Loucy (cell line): Measurements from ENCODE around the gene KRT35.

Source experiments
- H2AFZ ChIP-seq: fragments of 200-600 bp; sonication (generic); 2 replicates; pipeline ENCODE4 v1.6.0; 2016; ENCODE audit warnings: antibody characterized with exemption, mild to moderate bottlenecking, low read length, moderate library complexity
- H3F3A ChIP-seq: fragments of 200-600 bp; 2 replicates; pipeline ENCODE4 v1.6.0; 2016; ENCODE audit warnings: antibody characterized with exemption, low read depth, mild to moderate bottlenecking
- H3K27me3 ChIP-seq: fragments of 200-600 bp; sonication (generic); 2 replicates; pipeline ENCODE4 v1.6.1; 2014; ENCODE audit warnings: low read length, mild to moderate bottlenecking; ENCODE audit not compliant: insufficient read depth, poor library complexity, severe bottlenecking
- H3K36me3 ChIP-seq: fragments of 200-600 bp; sonication (generic); 2 replicates; pipeline ENCODE4 v1.6.1; 2016; ENCODE audit warnings: low read length; ENCODE audit not compliant: insufficient read depth
- H3K4me1 ChIP-seq: fragments of 200-600 bp; sonication (generic); 2 replicates; pipeline ENCODE4 v1.5.1; 2014; ENCODE audit warnings: low read length, mild to moderate bottlenecking; ENCODE audit not compliant: insufficient read depth, poor library complexity, severe bottlenecking
- H3K4me2 ChIP-seq: fragments of 200-600 bp; sonication (generic); 2 replicates; pipeline ENCODE4 v1.6.0; 2014; ENCODE audit warnings: antibody characterized with exemption, low read length, low read depth, mild to moderate bottlenecking; ENCODE audit not compliant: poor library complexity, severe bottlenecking
- H3K4me3 ChIP-seq: fragments of 200-600 bp; sonication (generic); 2 replicates; pipeline ENCODE4 v1.5.1; 2014; ENCODE audit warnings: low read length, mild to moderate bottlenecking, mixed read lengths; ENCODE audit not compliant: poor library complexity, severe bottlenecking
- H3K79me2 ChIP-seq: fragments of 200-600 bp; sonication (generic); 2 replicates; pipeline ENCODE4 v1.6.1; 2014; ENCODE audit warnings: low read length; ENCODE audit not compliant: insufficient read depth
- H3K9ac ChIP-seq: fragments of 200-600 bp; sonication (generic); 2 replicates; pipeline ENCODE4 v1.6.0; 2014; ENCODE audit warnings: mild to moderate bottlenecking, low read depth, low read length, moderate library complexity; ENCODE audit not compliant: poor library complexity, severe bottlenecking
- H3K9me2 ChIP-seq: fragments of 200-600 bp; sonication (generic); replicated peaks from 2 replicates; pipeline ENCODE4 v1.6.1; 2016; ENCODE audit warnings: low read depth, low read length, mixed read lengths
- H3K9me3 ChIP-seq: fragments of 200-600 bp; sonication (generic); 2 replicates; pipeline ENCODE4 v1.6.1; 2014; ENCODE audit warnings: mild to moderate bottlenecking, antibody characterized with exemption, low read length, low read depth; ENCODE audit not compliant: insufficient read depth
- H4K20me1 ChIP-seq: fragments of 200-600 bp; sonication (generic); 2 replicates; pipeline ENCODE4 v1.6.0; 2014; ENCODE audit warnings: antibody characterized with exemption, low read length, mild to moderate bottlenecking; ENCODE audit not compliant: insufficient read depth, poor library complexity, severe bottlenecking
- EZH2phosphoT487 ChIP-seq: fragments of 200-600 bp; IDR thresholded peaks from 2 replicates; pipeline ENCODE4 v1.6.1; 2018; ENCODE audit warnings: antibody characterized with exemption, mild to moderate bottlenecking, moderate library complexity, borderline replicate concordance
- TF ChIP-seq, protein P1 (sequence below): fragments of 200-600 bp; sonication (generic); conservative IDR thresholded peaks from 2 replicates; pipeline ENCODE4 v1.5.1; 2014; ENCODE audit warnings: mild to moderate bottlenecking, antibody characterized with exemption, low read length

The KRT35 gene

DNA sequence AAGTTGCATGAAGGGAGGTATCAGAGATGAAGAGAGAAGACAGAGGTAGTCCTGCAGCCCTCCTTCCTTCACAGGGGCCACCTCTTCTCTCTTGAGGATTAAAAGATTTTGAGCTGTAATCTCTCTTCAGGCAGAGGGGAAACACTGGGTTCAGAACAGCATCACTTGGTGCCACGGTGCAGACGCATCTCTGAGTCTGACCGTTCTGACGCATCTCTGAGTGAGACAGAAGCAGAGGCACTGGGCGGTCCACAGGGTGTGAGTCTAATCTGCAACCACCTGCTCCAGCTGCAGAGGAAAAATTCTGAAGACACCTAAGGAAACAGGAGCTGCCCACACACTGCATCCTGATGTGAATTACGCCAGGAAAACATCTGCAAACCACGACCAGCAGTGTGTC lies 51.3 kb downstream of the KRT35 start:
- Histone ChIP-seq H3K4me2 (no peak overlapping the region), H3K4me1 (no peaks in the 10 kb centered on the region), H3F3A (no peaks in the 10 kb centered on the region), H3K36me3 (no peaks in the 10 kb centered on the region), H4K20me1 (no peaks in the 10 kb centered on the region), H3K9ac (no peak overlapping the region), H3K9me3 (no peaks in the 10 kb centered on the region), H3K9me2 (no peaks in the 10 kb centered on the region), H3K27me3 (no peaks in the 10 kb centered on the region), H3K79me2 (no peaks in the 10 kb centered on the region), H3K4me3 (no peak overlapping the region), H2AFZ (no peak overlapping the region)
- TF ChIP-seq, protein P1, sequence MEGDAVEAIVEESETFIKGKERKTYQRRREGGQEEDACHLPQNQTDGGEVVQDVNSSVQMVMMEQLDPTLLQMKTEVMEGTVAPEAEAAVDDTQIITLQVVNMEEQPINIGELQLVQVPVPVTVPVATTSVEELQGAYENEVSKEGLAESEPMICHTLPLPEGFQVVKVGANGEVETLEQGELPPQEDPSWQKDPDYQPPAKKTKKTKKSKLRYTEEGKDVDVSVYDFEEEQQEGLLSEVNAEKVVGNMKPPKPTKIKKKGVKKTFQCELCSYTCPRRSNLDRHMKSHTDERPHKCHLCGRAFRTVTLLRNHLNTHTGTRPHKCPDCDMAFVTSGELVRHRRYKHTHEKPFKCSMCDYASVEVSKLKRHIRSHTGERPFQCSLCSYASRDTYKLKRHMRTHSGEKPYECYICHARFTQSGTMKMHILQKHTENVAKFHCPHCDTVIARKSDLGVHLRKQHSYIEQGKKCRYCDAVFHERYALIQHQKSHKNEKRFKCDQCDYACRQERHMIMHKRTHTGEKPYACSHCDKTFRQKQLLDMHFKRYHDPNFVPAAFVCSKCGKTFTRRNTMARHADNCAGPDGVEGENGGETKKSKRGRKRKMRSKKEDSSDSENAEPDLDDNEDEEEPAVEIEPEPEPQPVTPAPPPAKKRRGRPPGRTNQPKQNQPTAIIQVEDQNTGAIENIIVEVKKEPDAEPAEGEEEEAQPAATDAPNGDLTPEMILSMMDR: no peak
- no peak for TF ChIP-seq EZH2phosphoT487

DNA sequence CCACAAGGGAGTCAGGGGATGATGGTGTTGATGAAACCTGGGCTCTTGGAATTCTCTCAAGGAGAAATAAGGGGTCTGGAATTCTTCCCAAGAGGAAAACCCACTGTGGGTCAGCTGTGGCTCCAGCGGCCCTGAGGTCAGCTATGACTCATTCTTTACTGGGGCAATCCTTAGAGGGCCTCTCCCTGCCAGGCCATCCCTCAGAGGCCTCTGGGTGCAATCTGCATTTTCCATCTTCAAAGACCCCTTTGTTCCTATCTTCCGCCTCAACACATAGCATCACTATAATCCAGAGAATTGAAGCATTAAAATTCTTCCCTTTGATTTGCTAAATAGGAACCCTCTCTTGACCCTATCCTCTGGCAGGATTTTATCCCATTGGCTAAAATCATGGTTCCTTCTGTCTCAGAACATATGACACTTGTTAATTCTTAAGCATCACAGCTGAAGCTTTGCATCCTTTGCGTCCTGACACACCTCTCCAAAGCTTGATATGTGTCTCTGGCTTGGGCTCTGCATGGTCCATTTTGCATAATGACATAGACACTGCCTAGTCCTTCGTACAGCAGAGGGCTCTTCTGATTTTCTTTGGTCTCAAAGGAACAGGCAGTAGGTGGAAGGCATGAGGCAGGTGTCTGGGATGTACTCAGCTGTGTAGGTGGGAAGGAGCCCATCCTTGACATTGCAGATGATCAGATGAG lies 52.2 kb downstream of the KRT35 start:
- TF ChIP-seq, protein P1: no peak
- no peak for TF ChIP-seq EZH2phosphoT487

More for the DNA sequence above, 52.2 kb downstream of the KRT35 start:
- Histone ChIP-seq H3K27me3 (no peaks in the 10 kb centered on the region), H2AFZ (no peak overlapping the region), H3K36me3 (no peaks in the 10 kb centered on the region), H3K79me2 (no peaks in the 10 kb centered on the region), H3K4me2 (no peak overlapping the region), H3K4me3 (no peak overlapping the region), H3K9me2 (no peaks in the 10 kb centered on the region), H4K20me1 (no peaks in the 10 kb centered on the region), H3K4me1 (no peaks in the 10 kb centered on the region), H3K9me3 (no peaks in the 10 kb centered on the region), H3F3A (no peaks in the 10 kb centered on the region), H3K9ac (no peak overlapping the region)
